Ovary (tissue), 9 donors: ENCODE data around the gene KLHL2. TPM values are rescaled to one million over a fixed set of nuclear protein-coding genes. Genes with fewer than 3 reads are reported as not detected.
"Not testable (repeated sequence)": the region's sequence is repeated elsewhere in the genome, so short reads cannot be mapped to it uniquely, and the experiment has no call there.

ENCODE experiments used
- DNase-seq, 5 donors: peaks; one replicate each; pipeline ENCODE4 v3.0.0-alpha.2; 2019 to 2020
- H3K27ac ChIP-seq, 2 donors: fragments of 200-600 bp; one replicate each; pipeline versions ENCODE4 v1.5.1 to v1.8.0; 2019 to 2022
- H3K27me3 ChIP-seq: fragments of 200-600 bp; one replicate; pipeline ENCODE4 v1.8.0; 2022
- H3K36me3 ChIP-seq: fragments of 200-600 bp; sonication (generic); one replicate; pipeline ENCODE4 v1.5.1; 2019
- H3K4me1 ChIP-seq: one replicate; pipeline ENCODE4 v1.8.1; 2013; ENCODE audit warnings: mild to moderate bottlenecking, moderate library complexity; ENCODE audit not compliant: insufficient read depth
- H3K4me3 ChIP-seq: fragments of 200-600 bp; sonication (generic); one replicate; pipeline ENCODE4 v1.5.1; 2017
- H3K9me3 ChIP-seq, 2 donors: fragments of 200-600 bp in 1 of 2; sonication (generic) in 1 of 2; one replicate each; pipeline versions ENCODE4 v1.5.1 to v1.8.1; 2013 to 2019; ENCODE audit warnings: mild to moderate bottlenecking in 1 of 2, moderate library complexity in 1 of 2
- CTCF ChIP-seq, 3 donors: fragments of 450-650 bp in 2 of 3; fragments of 200-600 bp in 1 of 3; IDR thresholded peaks; one replicate each; pipeline versions ENCODE4 v1.5.1 to v1.8.0; 2016 to 2022; ENCODE audit warnings: antibody characterized with exemption in 3 of 3, mild to moderate bottlenecking in 1 of 3
- EP300 ChIP-seq: sonication (generic); formaldehyde crosslinking; IDR thresholded peaks from one replicate; pipeline ENCODE4 v1.6.1; 2017; ENCODE audit warnings: antibody characterized with exemption
- POLR2A ChIP-seq: fragments of 450-650 bp; IDR thresholded peaks from one replicate; pipeline ENCODE4 v1.6.1; 2017; ENCODE audit warnings: antibody characterized with exemption, mild to moderate bottlenecking, moderate library complexity
- WGBS, 3 donors: extraction: QIAGEN DNeasy Blood & Tissue Kit in 1 of 3; methylation state at CpG; one replicate each; pipeline versions ENCODE4 v1.1.5 to v1.1.7; 2013 to 2017; 5-methylcytosine and 5-hydroxymethylcytosine counted together
- intact Hi-C, 4 donors: fragments of 100-400 bp; cut with DNase I; formaldehyde crosslinking; loops; one replicate each; pipeline versions ENCODE4 v1.11.0 to v1.15.1; 2022 to 2023
- polyA plus RNA-seq, 2 donors: library from polyadenylated mRNA; stranded (reverse); fragments of 200-250 nt in 1 of 2; fragments of 350-450 nt in 1 of 2; fragmentation: Illumina TruSeq in 1 of 2; extraction: RNeasy Lipid Tissue Mini Kit (QIAGEN cat#74804) in 1 of 2; gene quantifications; one replicate each; pipeline ENCODE4 v1.2.3, GENCODE V29; 2013 to 2014
- total RNA-seq, 7 donors: library from RNA; depleted of rRNA in 2 of 7; stranded (reverse); fragments of >200 nt in 2 of 7; fragmentation: NEBNext Ultra II Directional in 3 of 7; extraction: Animal tissue kit (Norgen Biotek cat#: 25700) in 3 of 7; gene quantifications; one replicate each; pipeline versions ENCODE4 v1.1.0 to v1.2.4, GENCODE V29; 2016 to 2023
- donor health status: DM: no; HTN: no; CAD: no; lungs with moderate emphysema.
- donor health status: DM: no; HTN: no; CAD: no.
- donor health status: Bipolar disorder and iron deficiency.
- donor health status: DM: yes; HTN: yes; CAD: no.
- donor health status: DM: no; HTN: no; CAD: no.
- donor health status: DM: yes; HTN: yes; CAD: no.

KLHL2 gene
- total and polyA plus RNA-seq, 9 donors: 7.2 to 19.3 (median 11.4) TPM

GRCh38 chr4:165234766-165235165 is 27.4 kb downstream of the KLHL2 start:
- Histone ChIP-seq H3K4me3 (no peak overlapping the region), H3K27ac (no peak overlapping the region), H3K4me1 (no peaks in the 10 kb centered on the region), H3K36me3 (no peaks in the 10 kb centered on the region), H3K27me3 (no peaks in the 10 kb centered on the region), H3K9me3 (no peaks in the 10 kb centered on the region)
- TF ChIP-seq EP300 (no peak), CTCF (IDR thresholded peaks at IDR 0.05) (no peak), POLR2A (no peak)
- WGBS, 3 donors: 91 to 93% (median 92%) methylated on average over 5 of the region's 5 CpGs
- DNase-seq: no peak
- intact Hi-C loops: no loop called here

GRCh38 chr4:165236852-165237251 is 29.5 kb downstream of the KLHL2 start:
- H3K4me1 ChIP-seq, H3K27ac ChIP-seq, H3K27me3 ChIP-seq, H3K4me3 ChIP-seq, DNase-seq, H3K9me3 ChIP-seq, intact Hi-C loops, H3K36me3 ChIP-seq: not testable (repeated sequence)
- 100% methylated on average over 1 of the region's 1 CpG; no CpG with 5 or more reads in 1 of the 3 donors for WGBS, 3 donors

GRCh38 chr4:165238041-165238640 is 30.8 kb downstream of the KLHL2 start:
- WGBS, 3 donors: 61 to 74% (median 72%) methylated on average over 5 of the region's 5 CpGs
- H3K27me3 ChIP-seq, H3K4me3 ChIP-seq, H3K9me3 ChIP-seq, H3K4me1 ChIP-seq, DNase-seq, H3K27ac ChIP-seq, H3K36me3 ChIP-seq, intact Hi-C loops: not testable (repeated sequence)

GRCh38 chr4:165240761-165241160 is 33.4 kb downstream of the KLHL2 start:
- intact Hi-C loops: not testable (repeated sequence)

GRCh38 chr4:165244148-165244547 is 36.8 kb downstream of the KLHL2 start:
- not testable (repeated sequence) for DNase-seq

More at GRCh38 chr4:165240761-165241160, 33.4 kb downstream of the KLHL2 start:
- H3K27ac ChIP-seq, H3K4me1 ChIP-seq, H3K9me3 ChIP-seq, H3K36me3 ChIP-seq, H3K4me3 ChIP-seq, DNase-seq, H3K27me3 ChIP-seq: not testable (repeated sequence)

GRCh38 chr4:165244587-165245186 is 37.3 kb downstream of the KLHL2 start:
- H3K36me3 ChIP-seq, DNase-seq, H3K27me3 ChIP-seq, H3K4me1 ChIP-seq, H3K27ac ChIP-seq, H3K9me3 ChIP-seq, intact Hi-C loops, H3K4me3 ChIP-seq: not testable (repeated sequence)
- 94 to 95% (median 95%) methylated on average over 10 of the region's 10 CpGs for WGBS, 3 donors

More at GRCh38 chr4:165244148-165244547, 36.8 kb downstream of the KLHL2 start:
- 77 to 81% (median 78%) methylated on average over 2 of the region's 2 CpGs for WGBS, 3 donors
- H3K27me3 ChIP-seq, H3K27ac ChIP-seq, H3K36me3 ChIP-seq, H3K9me3 ChIP-seq, H3K4me1 ChIP-seq, intact Hi-C loops, H3K4me3 ChIP-seq: not testable (repeated sequence)

- no peak overlapping the region for H3K27ac ChIP-seq
These were observed 40.7 kb downstream of the KLHL2 start for GRCh38 chr4:165248102-165248501.

GRCh38 chr4:165248904-165249303 is 41.5 kb downstream of the KLHL2 start:
- H3K27me3 ChIP-seq, H3K4me1 ChIP-seq, H3K27ac ChIP-seq, DNase-seq, H3K36me3 ChIP-seq, H3K4me3 ChIP-seq, intact Hi-C loops, H3K9me3 ChIP-seq: not testable (repeated sequence)
- 90 to 94% (median 93%) methylated on average over 1 of the region's 1 CpG for WGBS, 3 donors

More at GRCh38 chr4:165248102-165248501, 40.7 kb downstream of the KLHL2 start:
- no peaks in the 10 kb centered on the region for H3K4me1 ChIP-seq
- intact Hi-C loops: no loop called here
- no peak overlapping the region for H3K4me3 ChIP-seq
- H3K27me3 ChIP-seq: no peaks in the 10 kb centered on the region
- TF ChIP-seq CTCF (IDR thresholded peaks at IDR 0.05) (no peak), EP300 (no peak), POLR2A (no peak)
- no peak for DNase-seq
- WGBS, 3 donors: 72 to 87% (median 72%) methylated on average over 3 of the region's 3 CpGs
- H3K9me3 ChIP-seq: no peaks in the 10 kb centered on the region
- H3K36me3 ChIP-seq: no peaks in the 10 kb centered on the region

GRCh38 chr4:165254771-165255170 is 47.4 kb downstream of the KLHL2 start:
- not testable (repeated sequence) for H3K4me3 ChIP-seq, H3K9me3 ChIP-seq

GRCh38 chr4:165255439-165255838 is 48.1 kb downstream of the KLHL2 start:
- H3K4me1 ChIP-seq, H3K9me3 ChIP-seq, H3K27ac ChIP-seq, H3K27me3 ChIP-seq, intact Hi-C loops, H3K36me3 ChIP-seq, DNase-seq, H3K4me3 ChIP-seq: not testable (repeated sequence)
- 56 to 63% (median 59%) methylated on average over 4 of the region's 4 CpGs for WGBS, 3 donors

More at GRCh38 chr4:165254771-165255170, 47.4 kb downstream of the KLHL2 start:
- WGBS, 3 donors: 96% methylated on average over 3 of the region's 3 CpGs
- H3K36me3 ChIP-seq, H3K27me3 ChIP-seq, DNase-seq, H3K4me1 ChIP-seq, intact Hi-C loops, H3K27ac ChIP-seq: not testable (repeated sequence)
